HG03521 (cell line): Measurements from ENCODE around the gene TMEM184B.

Experiments used
- ATAC-seq: cut with Tn5 transposase; IDR thresholded peaks from one replicate; pipeline ENCODE4 v1.9.1; 2021; ENCODE audit warnings: mild to moderate bottlenecking, moderate library complexity; ENCODE audit not compliant: unreplicated experiment

The TMEM184B gene

DNA sequence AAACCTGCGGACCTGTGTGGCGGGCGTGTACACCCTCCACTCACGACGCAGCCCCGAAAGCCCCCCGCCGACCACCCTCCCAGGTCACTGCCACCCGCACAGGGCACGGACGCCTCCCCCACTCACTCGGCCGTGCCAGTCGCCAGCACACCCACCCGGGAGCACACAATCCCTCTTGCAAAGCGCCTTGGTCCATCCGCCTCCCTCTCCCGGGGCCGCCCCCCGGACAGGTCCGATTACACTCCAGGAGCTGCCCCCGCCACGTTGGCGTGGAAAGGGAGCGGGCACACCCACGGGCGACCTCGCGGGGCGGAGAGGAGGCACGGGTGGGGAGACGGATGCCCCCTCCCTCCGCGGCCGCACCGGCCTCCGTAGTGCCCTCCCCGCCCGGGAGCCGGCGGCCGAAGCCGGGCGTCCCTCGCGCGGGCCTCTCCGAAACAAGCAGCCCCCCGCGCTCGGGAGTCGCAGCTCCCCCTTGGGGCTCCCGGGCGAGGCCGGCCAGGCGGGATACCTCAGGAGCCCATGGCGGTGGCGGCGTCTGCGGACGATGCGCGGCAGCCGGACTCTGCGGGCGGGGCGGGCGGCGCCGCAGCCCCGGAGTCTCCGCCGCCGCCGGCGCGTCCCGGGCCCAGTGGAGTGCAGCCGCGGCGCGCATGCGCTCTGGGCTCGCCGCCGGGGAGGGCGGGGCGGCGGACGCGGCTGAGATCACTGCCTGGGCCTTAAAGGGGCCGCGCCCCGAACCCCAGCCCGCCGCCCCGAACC is at the start of gene TMEM184B:
Gene TMEM184B (minus strand): TSS at position 638 of the 762 bp plus-strand sequence. CDS start 25,049 bp downstream, outside the sequence.
- ATAC-seq: peak; percentile 89

- ATAC-seq: no peak
Observed at GRCh38 chr22:38320605-38321402, 48.0 kb upstream of the TMEM184B start.

DNA sequence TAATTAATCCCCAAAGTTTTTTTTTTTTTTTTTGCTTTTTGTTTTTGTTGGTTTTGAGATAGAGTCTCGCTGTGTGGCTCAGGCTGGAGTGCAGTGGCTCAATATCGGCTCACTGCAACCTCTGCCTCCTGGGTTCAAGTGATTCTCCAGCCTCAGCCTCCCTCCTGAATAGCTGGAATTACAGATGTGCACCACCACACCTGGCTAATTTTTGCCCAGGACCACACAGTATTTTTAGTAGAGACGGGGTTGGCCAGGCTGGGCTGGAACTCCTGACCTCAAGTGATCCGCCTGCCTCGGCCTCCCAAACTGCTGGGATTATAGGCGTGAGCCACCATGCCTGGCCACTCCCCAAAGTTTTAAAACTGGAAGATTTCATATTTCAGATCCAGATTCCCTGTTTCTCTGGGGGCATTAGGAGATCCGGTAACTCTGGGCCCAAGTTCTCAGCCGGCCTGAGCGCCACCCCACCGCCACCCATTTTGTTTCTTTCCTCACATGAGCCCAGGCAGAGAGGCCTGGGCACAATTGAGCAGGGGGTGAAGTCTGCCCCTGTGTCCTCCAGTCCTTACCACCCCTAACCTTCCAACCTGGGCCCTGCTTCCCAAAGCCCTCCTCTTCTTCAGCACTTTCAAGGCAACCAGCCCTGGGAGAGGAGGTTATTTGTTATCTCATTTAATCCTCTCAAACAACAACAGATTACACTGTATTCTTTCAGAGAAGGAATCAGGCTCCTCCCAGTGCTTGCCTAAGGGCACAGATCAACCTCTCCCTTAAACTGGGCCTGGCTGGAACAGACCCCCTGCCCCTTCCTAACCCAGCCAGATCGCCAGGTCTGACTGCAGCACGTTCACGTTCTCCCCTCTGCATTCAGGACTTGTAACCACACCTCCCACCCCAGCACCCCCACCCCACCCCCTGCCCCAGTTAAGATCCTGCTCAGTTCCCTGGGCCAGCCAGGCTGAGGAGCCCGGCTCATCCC is 46.3 kb upstream of the TMEM184B start:
- ATAC-seq: no peak

GRCh38 chr22:38317995-38318715 is 45.3 kb upstream of the TMEM184B start:
- no peak for ATAC-seq

- ATAC-seq: peak; percentile 47
Observed at GRCh38 chr22:38317122-38317994, 44.5 kb upstream of the TMEM184B start, which contains the start of gene CSNK1E. Gene CSNK1E (minus strand): TSS chr22:38317433. CDS start chr22:38314157, 3,276 bp downstream.

DNA sequence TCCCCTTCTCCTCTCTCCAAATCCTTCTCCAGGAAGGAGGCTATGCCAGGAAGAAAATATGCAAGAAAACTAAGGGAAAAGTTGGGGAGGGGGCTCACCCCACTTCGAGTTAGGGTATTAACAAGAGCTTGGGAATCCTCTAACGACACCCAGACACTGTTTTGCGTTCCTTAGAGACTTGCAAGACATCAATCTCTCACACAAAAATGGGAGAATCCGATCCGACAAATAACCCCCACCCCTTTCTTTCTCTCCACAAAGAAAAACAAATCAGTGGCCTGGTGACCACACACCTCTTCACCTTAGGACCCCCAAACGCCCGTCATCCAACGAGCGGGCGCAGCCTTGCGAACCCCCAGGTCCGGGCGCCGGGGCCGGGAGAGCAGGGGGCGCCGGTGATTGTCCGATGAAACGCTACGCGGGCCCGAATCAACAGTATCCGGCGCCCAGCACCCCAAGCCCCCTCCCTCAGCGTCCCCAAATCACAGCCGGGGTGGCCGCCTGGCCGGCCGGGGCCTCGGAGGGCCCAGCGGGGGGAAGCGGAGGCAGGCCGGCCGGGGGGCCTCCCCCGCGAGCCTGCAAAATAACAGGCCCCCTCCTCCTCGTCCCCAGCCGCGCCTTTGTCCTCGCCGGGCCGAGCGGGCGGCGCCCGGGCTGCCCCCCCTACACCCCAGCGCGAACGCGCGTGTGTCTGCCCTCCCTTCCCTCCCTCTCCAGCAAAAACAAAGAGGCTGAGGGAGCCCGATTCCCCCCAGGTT is 43.7 kb upstream of the TMEM184B start:
- peak; percentile 30 for ATAC-seq

GRCh38 chr22:38315823-38316363 is 43.1 kb upstream of the TMEM184B start:
- no peak for ATAC-seq

GRCh38 chr22:38314933-38315822 is 42.4 kb upstream of the TMEM184B start:
- no peak for ATAC-seq

DNA sequence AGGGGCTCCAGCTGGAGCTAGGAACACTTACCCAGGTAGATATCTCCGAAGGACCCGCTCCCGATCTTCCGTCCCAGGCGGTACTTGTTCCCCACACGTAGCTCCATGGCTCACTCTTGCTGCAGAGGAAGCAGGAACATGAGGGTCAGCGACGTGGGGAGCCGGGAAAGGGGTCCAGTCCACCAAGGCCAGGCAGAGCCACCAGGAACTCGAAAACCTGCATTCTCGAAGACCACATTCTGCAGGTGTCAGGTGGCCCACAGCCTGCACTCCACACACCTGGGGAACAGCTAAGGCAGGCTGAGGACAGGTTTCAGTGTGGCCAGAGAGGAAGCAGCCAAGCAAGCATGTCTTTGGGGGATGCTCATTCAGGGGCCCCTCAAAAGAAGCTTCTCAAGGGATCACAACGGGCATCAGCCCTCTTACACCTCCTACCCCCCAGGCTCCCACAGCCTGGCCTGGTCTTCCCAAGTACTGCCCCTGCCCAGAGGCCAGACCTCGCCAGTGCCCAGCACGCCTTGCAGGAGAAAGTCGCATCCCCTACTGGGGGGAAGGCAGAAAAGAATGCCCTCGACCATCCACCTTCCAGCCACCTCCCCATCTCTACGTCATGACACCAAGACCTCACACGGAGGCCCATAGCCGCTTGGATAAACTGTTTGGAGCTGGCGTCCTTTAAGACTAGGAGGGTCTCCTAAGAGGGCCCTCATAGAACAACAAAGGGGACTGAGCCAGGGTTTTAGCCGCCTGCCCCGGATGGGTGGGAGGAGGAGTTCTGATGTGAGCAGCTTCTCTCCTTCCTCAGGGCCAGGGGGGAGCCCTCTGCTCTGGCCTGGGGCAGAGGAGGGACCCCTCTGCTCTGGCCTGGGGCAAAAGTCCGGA is 41.5 kb upstream of the TMEM184B start:
- ATAC-seq: no peak

GRCh38 chr22:38313384-38313955 is 40.7 kb upstream of the TMEM184B start:
- ATAC-seq: no peak

GRCh38 chr22:38312261-38312800 is 39.5 kb upstream of the TMEM184B start:
- no peak for ATAC-seq

DNA sequence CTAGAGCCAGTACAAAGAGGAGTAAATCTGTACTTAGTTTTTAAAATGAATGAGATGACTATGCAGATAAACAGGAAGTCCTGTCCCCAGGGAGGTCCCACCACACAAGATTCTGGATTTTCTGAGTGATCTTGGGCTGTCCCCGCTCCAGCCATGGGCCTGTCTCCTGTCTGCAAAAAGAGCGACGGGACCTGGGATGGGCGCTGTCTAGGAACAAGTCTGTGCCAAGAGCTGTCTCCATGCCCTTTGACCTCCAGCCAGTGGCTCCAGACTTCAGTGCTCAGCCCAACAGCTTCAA is 38.5 kb upstream of the TMEM184B start:
- ATAC-seq: no peak

GRCh38 chr22:38310518-38311322 is 37.9 kb upstream of the TMEM184B start:
- no peak for ATAC-seq

GRCh38 chr22:38309614-38310517 is 37.1 kb upstream of the TMEM184B start:
- ATAC-seq: no peak
